Measurements from ENCODE around the gene C9orf72.

C9orf72 gene

DNA sequence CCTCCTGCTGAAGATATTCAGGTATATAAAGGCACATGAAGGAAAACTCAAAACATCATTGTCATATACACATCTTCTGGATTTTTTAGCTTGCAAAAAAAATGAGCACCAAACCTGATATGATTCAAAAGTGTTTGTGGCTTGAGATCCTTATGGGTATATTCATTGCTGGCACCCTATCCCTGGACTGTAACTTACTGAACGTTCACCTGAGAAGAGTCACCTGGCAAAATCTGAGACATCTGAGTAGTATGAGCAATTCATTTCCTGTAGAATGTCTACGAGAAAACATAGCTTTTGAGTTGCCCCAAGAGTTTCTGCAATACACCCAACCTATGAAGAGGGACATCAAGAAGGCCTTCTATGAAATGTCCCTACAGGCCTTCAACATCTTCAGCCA, 49.0 kb downstream of the C9orf72 start, which contains the start of gene IFNK:
IFNK (plus strand) TSS at position 55 of the 400 bp plus-strand sequence; CDS start at position 102, 47 bp downstream.
- Histone ChIP-seq H3K9ac (no peak within 1 kb of the TSS), H3K27ac (no peak within 1 kb of the TSS), H3K27me3 (peaks cover 5% of the 10 kb centered on the region; the same call in 1 of the 2 replicates), H3K4me3 (no peak within 1 kb of the TSS), H3K4me2 (no peak within 1 kb of the TSS), H4K20me1 (no peaks in the 10 kb centered on the region), H3K9me3 (no peaks in the 10 kb centered on the region), H3K4me1 (peaks cover 9% of the 10 kb centered on the region), H3K36me3 (no peaks in the 10 kb centered on the region)
- no peak for TF ChIP-seq Cebpa-rat (IDR thresholded peaks at IDR 0.05)

DNA sequence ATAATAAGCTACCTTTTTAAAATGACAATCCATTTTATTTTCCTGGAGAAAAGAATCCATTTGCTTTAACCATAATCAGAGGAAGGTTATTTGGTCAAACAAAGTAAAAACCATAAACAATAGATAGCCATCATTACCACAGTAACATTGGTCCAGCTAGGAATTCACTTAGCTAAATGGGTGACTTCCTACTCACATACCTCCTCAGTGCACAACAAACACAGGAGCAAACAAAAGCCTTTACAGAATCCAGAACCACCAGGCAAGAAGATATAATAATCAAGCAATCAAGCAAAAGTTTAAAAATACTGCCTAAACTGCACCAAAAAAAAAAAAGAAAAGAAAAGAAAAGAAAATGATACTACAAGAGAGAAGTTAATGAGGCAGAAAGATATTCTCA, 50.1 kb downstream of the C9orf72 start:
- H4K20me1 ChIP-seq: no peaks in the 10 kb centered on the region
- no peak overlapping the region for H3K4me2 ChIP-seq
- H3K27me3 ChIP-seq: peaks cover 5% of the 10 kb centered on the region; the same call in 1 of the 2 replicates
- TF ChIP-seq Cebpa-rat (IDR thresholded peaks at IDR 0.05): no peak
- no peak overlapping the region for H3K27ac ChIP-seq
- H3K36me3 ChIP-seq: no peaks in the 10 kb centered on the region
- H3K4me1 ChIP-seq: peaks cover 9% of the 10 kb centered on the region
- H3K9me3 ChIP-seq: no peaks in the 10 kb centered on the region
- H3K9ac ChIP-seq: no peak overlapping the region
- H3K4me3 ChIP-seq: no peak overlapping the region

- Histone ChIP-seq H4K20me1 (no peaks in the 10 kb centered on the region), H3K4me1 (no peaks in the 10 kb centered on the region), H3K4me2 (no peak overlapping the region), H3K4me3 (no peak overlapping the region), H3K27ac (no peak overlapping the region), H3K27me3 (no peaks in the 10 kb centered on the region), H3K9me3 (no peaks in the 10 kb centered on the region), H3K9ac (no peak overlapping the region), H3K36me3 (no peaks in the 10 kb centered on the region)
- TF ChIP-seq Cebpa-rat (IDR thresholded peaks at IDR 0.05): no peak
These were observed 52.3 kb downstream of the C9orf72 start for GRCh38 chr9:27520986-27521385.

GRCh38 chr9:27519466-27520465, 53.5 kb downstream of the C9orf72 start:
- H3K4me2 ChIP-seq: no peak overlapping the region
- TF ChIP-seq Cebpa-rat (IDR thresholded peaks at IDR 0.05): no peak

DNA sequence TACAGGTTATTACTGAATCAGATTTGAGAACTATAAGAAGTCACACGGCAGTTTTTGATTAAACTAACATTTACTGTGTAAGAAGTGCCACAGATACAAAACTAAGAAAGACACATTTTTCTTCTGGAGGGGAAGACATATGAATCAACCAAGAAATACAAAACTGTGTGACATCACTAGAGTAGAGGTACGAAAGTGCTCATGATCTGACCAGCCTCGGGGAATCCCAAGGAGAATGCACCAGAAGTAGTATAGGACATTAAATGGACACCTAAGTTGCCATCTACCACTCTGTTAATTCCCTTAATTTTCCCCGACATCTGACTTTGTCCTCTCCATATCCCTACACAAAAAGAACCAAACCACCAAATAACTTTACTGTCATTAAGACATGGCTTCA, 54.5 kb downstream of the C9orf72 start:
- no peak for TF ChIP-seq Cebpa-rat (IDR thresholded peaks at IDR 0.05)

More at GRCh38 chr9:27519466-27520465, 53.5 kb downstream of the C9orf72 start:
- H3K9me3 ChIP-seq: no peaks in the 10 kb centered on the region
- no peak overlapping the region for H3K27ac ChIP-seq
- H3K27me3 ChIP-seq: no peaks in the 10 kb centered on the region
- H3K4me1 ChIP-seq: no peaks in the 10 kb centered on the region
- H4K20me1 ChIP-seq: no peaks in the 10 kb centered on the region
- no peak overlapping the region for H3K9ac ChIP-seq
- no peak overlapping the region for H3K4me3 ChIP-seq
- no peaks in the 10 kb centered on the region for H3K36me3 ChIP-seq

GRCh38 chr9:27518006-27518405, 55.3 kb downstream of the C9orf72 start:
- TF ChIP-seq Cebpa-rat (IDR thresholded peaks at IDR 0.05): no peak
- Histone ChIP-seq H3K27me3 (no peaks in the 10 kb centered on the region), H4K20me1 (no peaks in the 10 kb centered on the region), H3K9ac (no peak overlapping the region), H3K4me2 (no peak overlapping the region), H3K27ac (no peak overlapping the region), H3K4me3 (no peak overlapping the region), H3K4me1 (no peaks in the 10 kb centered on the region), H3K9me3 (no peaks in the 10 kb centered on the region), H3K36me3 (no peaks in the 10 kb centered on the region)

More for the DNA sequence above, 54.5 kb downstream of the C9orf72 start:
- no peaks in the 10 kb centered on the region for H3K9me3 ChIP-seq
- no peak overlapping the region for H3K9ac ChIP-seq
- no peaks in the 10 kb centered on the region for H3K4me1 ChIP-seq
- H3K27me3 ChIP-seq: no peaks in the 10 kb centered on the region
- no peaks in the 10 kb centered on the region for H3K36me3 ChIP-seq
- no peak overlapping the region for H3K27ac ChIP-seq
- H4K20me1 ChIP-seq: no peaks in the 10 kb centered on the region
- H3K4me2 ChIP-seq: no peak overlapping the region
- H3K4me3 ChIP-seq: no peak overlapping the region

DNA sequence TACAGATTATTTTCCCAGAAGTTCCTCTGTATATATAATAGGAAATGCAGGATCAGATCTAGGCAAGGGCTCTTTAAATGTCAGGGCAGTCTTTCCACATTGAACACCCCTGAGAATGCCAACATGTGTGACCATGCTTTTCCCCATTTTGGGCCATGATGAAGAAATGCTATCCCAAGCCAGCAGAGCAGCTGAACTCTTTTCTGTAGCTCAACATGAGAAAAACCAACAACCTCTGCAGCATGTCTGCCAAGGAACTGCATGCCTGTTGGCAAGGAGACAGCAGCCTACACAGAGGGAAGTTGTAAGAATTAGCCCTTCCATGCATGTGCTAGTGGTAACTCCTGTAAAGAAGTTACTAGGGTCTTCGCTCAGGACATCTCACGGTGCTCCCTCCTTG, 58.7 kb downstream of the C9orf72 start:
- Histone ChIP-seq H3K4me1 (no peaks in the 10 kb centered on the region), H3K9ac (no peak overlapping the region), H3K9me3 (no peaks in the 10 kb centered on the region), H3K36me3 (no peaks in the 10 kb centered on the region), H3K27ac (no peak overlapping the region), H3K4me2 (no peak overlapping the region), H3K4me3 (no peak overlapping the region), H4K20me1 (no peaks in the 10 kb centered on the region), H3K27me3 (no peaks in the 10 kb centered on the region)
- no peak for TF ChIP-seq Cebpa-rat (IDR thresholded peaks at IDR 0.05)

DNA sequence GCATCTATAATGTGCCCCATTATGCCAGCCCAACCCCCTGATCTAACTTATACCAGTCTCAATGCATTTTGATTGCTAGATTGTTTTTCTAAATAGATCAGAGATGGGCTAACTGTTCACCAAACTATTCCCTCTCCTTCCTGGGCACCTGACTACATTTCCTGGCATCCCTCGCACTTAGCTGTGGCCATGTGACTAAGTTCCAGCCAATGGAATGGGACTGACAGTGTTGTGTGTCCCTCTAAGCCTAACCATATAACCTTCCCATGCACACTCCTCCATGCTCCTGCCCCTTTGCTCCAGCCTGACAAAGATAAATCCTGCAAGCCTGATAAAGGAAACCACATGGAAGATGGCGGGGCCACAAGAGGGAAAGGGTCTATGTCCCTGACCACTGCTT, 61.5 kb downstream of the C9orf72 start:
- Histone ChIP-seq H3K36me3 (no peaks in the 10 kb centered on the region), H3K4me3 (no peak overlapping the region), H3K4me1 (no peaks in the 10 kb centered on the region), H4K20me1 (no peaks in the 10 kb centered on the region), H3K9me3 (no peaks in the 10 kb centered on the region), H3K27ac (no peak overlapping the region), H3K9ac (no peak overlapping the region), H3K27me3 (no peaks in the 10 kb centered on the region), H3K4me2 (no peak overlapping the region)
- TF ChIP-seq Cebpa-rat (IDR thresholded peaks at IDR 0.05): no peak

DNA sequence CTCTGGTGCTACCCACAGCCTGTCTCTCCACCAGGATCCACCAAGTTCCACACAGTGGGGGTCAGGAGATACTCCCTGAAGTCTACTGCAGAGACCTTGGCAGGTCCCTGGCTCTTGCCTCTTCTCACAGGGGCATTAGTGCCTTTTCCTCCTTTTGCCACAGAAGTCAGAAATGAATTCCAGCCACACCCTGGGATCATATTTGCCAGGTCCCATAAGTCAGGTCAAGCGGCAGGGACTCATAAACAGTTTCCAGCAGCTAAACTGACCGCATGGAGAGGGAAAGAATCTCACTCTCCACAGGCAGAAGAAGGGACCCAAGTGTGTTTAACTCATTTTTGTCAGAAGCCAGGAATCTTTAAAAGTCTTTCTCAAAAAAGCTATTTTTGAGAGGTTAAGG, 62.5 kb downstream of the C9orf72 start:
- Histone ChIP-seq H3K4me2 (no peak overlapping the region), H3K4me1 (no peaks in the 10 kb centered on the region), H3K27ac (no peak overlapping the region), H3K36me3 (no peaks in the 10 kb centered on the region), H4K20me1 (no peaks in the 10 kb centered on the region), H3K9ac (no peak overlapping the region), H3K27me3 (no peaks in the 10 kb centered on the region), H3K9me3 (no peaks in the 10 kb centered on the region), H3K4me3 (no peak overlapping the region)
- TF ChIP-seq Cebpa-rat (IDR thresholded peaks at IDR 0.05): no peak

- no peaks in the 10 kb centered on the region for H3K27me3 ChIP-seq
- no peak overlapping the region for H3K9ac ChIP-seq
- H3K4me3 ChIP-seq: no peak overlapping the region
- no peak for TF ChIP-seq Cebpa-rat (IDR thresholded peaks at IDR 0.05)
- H3K27ac ChIP-seq: no peak overlapping the region
- H3K36me3 ChIP-seq: no peaks in the 10 kb centered on the region
- H3K4me1 ChIP-seq: no peaks in the 10 kb centered on the region
- H3K9me3 ChIP-seq: no peaks in the 10 kb centered on the region
- H3K4me2 ChIP-seq: no peak overlapping the region
- H4K20me1 ChIP-seq: no peaks in the 10 kb centered on the region
These were observed 66.3 kb downstream of the C9orf72 start for GRCh38 chr9:27506981-27507380.

All from BLaER1 (cell line).